ENCODE measurements around the gene THAP7. TPM values are rescaled to one million over a fixed set of nuclear protein-coding genes. Genes with fewer than 3 reads are reported as not detected.

Gene THAP7
- total and polyA plus RNA-seq, 9 of the 15 experiments (the other 6 are each of a cell fraction or from before 2014, with no cell fraction given), result 7.9 to 263 (median 84.1) TPM

- no peak for TF ChIP-seq ZNF143 (CRISPR knock-in tag; IDR thresholded peaks at IDR 0.05)
- no peak for TF ChIP-seq GTF2B (IDR thresholded peaks at IDR 0.05; ENCODE audit: extremely low read depth, insufficient read length)
- peak; percentile 72; the same call in 1 of the 2 replicates for TF ChIP-seq NR4A1 (CRISPR knock-in tag; IDR thresholded peaks at IDR 0.05)
- TF ChIP-seq NR4A1 (tag; IDR thresholded peaks at IDR 0.05), result no peak
- no peak for TF ChIP-seq ZNF212 (CRISPR knock-in tag; IDR thresholded peaks at IDR 0.05)
- no peak for TF ChIP-seq KAT8 (IDR thresholded peaks at IDR 0.05; ENCODE audit: low read depth)
- TF ChIP-seq ZKSCAN3 (CRISPR knock-in tag; IDR thresholded peaks at IDR 0.05), result no peak
- TF ChIP-seq, protein P1, sequence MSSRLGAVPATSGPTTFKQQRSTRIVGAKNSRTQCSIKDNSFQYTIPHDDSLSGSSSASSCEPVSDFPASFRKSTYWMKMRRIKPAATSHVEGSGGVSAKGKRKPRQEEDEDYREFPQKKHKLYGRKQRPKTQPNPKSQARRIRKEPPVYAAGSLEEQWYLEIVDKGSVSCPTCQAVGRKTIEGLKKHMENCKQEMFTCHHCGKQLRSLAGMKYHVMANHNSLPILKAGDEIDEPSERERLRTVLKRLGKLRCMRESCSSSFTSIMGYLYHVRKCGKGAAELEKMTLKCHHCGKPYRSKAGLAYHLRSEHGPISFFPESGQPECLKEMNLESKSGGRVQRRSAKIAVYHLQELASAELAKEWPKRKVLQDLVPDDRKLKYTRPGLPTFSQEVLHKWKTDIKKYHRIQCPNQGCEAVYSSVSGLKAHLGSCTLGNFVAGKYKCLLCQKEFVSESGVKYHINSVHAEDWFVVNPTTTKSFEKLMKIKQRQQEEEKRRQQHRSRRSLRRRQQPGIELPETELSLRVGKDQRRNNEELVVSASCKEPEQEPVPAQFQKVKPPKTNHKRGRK (tag; IDR thresholded peaks at IDR 0.05), result no peak
- TF ChIP-seq ZNF57 (CRISPR knock-in tag; IDR thresholded peaks at IDR 0.05), result no peak
- no peak for TF ChIP-seq HDAC6 (IDR thresholded peaks at IDR 0.05; ENCODE audit: low read depth, low read length)
- TF ChIP-seq ZZZ3 (IDR thresholded peaks at IDR 0.05), result no peak
- no peak for TF ChIP-seq ZNF584 (CRISPR knock-in tag; IDR thresholded peaks at IDR 0.05; ENCODE audit: low read depth)
- TF ChIP-seq ZNF778 (CRISPR knock-in tag; IDR thresholded peaks at IDR 0.05), result no peak
- no peak for TF ChIP-seq KDM5B (IDR thresholded peaks at IDR 0.05; ENCODE audit: insufficient replicate concordance, low read depth, low read length)
- no peak for TF ChIP-seq MAFG (tag; conservative IDR thresholded peaks at IDR 0.05)
- TF ChIP-seq ZNF354B (CRISPR knock-in tag; IDR thresholded peaks at IDR 0.05), result no peak
- no peak for TF ChIP-seq RBM22 (IDR thresholded peaks at IDR 0.05; ENCODE audit: low read depth, low read length, poor library complexity, severe bottlenecking)
- no peak for TF ChIP-seq PHB2 (IDR thresholded peaks at IDR 0.05; ENCODE audit: low read depth)
- no peak; the same call in 1 of the 2 replicates for TF ChIP-seq OTX1 (CRISPR knock-in tag; IDR thresholded peaks at IDR 0.05)
- no peak for TF ChIP-seq RFX1 (IDR thresholded peaks at IDR 0.05)
- no peak for TF ChIP-seq NFATC3 (IDR thresholded peaks at IDR 0.05)
- TF ChIP-seq POLR2A (conservative IDR thresholded peaks at IDR 0.05), result no peak
- TF ChIP-seq ZC3H11A (IDR thresholded peaks at IDR 0.05; ENCODE audit: low read depth, low read length), result 0 out of 2 replicates have a peak, but pooled peaks have one; percentile 54
- 0 out of 4 replicates have a peak, but pooled peaks of 1 of the 2 experiments have one; percentile 32 for TF ChIP-seq HDAC1 (IDR thresholded peaks at IDR 0.05)
- no peak for TF ChIP-seq ZFX (CRISPR knock-in tag; IDR thresholded peaks at IDR 0.05)
- TF ChIP-seq FOXK2 (conservative IDR thresholded peaks at IDR 0.05 in 1 of 2, IDR thresholded peaks at IDR 0.05 in 1 of 2; ENCODE audit: low read depth in 2 of 2), result no peak
These were observed 37.7 kb downstream of the THAP7 start (continued) for GRCh38 chr22:20964090-20964798.
